AG04450 (cell line): ENCODE data around the gene WDR33. TPM values are rescaled to one million over a fixed set of nuclear protein-coding genes. Genes with fewer than 3 reads are reported as not detected.

Experiments
- CTCF ChIA-PET: fragments of 300-600, 350-600 bp; formaldehyde crosslinking; extraction: SDS; loops from one replicate; lab custom pipeline; 2022; ENCODE audit warnings: antibody characterized with exemption, inconsistent platforms; lab: Charles Lee
- POLR2A ChIA-PET: fragments of 350-600 bp; formaldehyde crosslinking; extraction: SDS; loops from one replicate; lab custom pipeline; 2021; ENCODE audit warnings: antibody characterized with exemption, inconsistent platforms; lab: Yijun Ruan, JAX
- DNase-seq: peaks from one replicate; pipeline ENCODE4 v3.0.0-alpha.2; 2011; ENCODE audit warnings: low read depth, low spot score
- H3K27ac ChIP-seq: one replicate; pipeline ENCODE4 v1.5.1; 2012; ENCODE audit warnings: low read depth, low read length, control low read depth
- H3K27me3 ChIP-seq: one replicate; pipeline ENCODE4 v1.6.0; 2012; ENCODE audit warnings: low read length; ENCODE audit not compliant: control insufficient read depth, insufficient read depth
- H3K4me3 ChIP-seq: 2 replicates; pipeline ENCODE4 v1.5.1; 2011; ENCODE audit warnings: mild to moderate bottlenecking, low read depth, low read length, control low read depth
- H3K9me3 ChIP-seq: 2 replicates; pipeline ENCODE4 v1.5.1; 2012; ENCODE audit warnings: low read length; ENCODE audit not compliant: control insufficient read depth, insufficient read depth
- polyA plus RNA-seq: library from polyadenylated mRNA; depleted of rRNA; stranded (reverse); fragments of >200 nt; gene quantifications from 2 replicates; pipeline ENCODE4 v1.2.3, GENCODE V29; 2011
- TF ChIP-seq, protein P1 (sequence below): IDR thresholded peaks from 2 replicates; pipeline ENCODE4 v1.5.1; 2011; ENCODE audit warnings: low read depth, low read length, control low read depth, inconsistent platforms

The WDR33 gene
- polyA plus RNA-seq, 1 experiment = 54.1 TPM

DNA sequence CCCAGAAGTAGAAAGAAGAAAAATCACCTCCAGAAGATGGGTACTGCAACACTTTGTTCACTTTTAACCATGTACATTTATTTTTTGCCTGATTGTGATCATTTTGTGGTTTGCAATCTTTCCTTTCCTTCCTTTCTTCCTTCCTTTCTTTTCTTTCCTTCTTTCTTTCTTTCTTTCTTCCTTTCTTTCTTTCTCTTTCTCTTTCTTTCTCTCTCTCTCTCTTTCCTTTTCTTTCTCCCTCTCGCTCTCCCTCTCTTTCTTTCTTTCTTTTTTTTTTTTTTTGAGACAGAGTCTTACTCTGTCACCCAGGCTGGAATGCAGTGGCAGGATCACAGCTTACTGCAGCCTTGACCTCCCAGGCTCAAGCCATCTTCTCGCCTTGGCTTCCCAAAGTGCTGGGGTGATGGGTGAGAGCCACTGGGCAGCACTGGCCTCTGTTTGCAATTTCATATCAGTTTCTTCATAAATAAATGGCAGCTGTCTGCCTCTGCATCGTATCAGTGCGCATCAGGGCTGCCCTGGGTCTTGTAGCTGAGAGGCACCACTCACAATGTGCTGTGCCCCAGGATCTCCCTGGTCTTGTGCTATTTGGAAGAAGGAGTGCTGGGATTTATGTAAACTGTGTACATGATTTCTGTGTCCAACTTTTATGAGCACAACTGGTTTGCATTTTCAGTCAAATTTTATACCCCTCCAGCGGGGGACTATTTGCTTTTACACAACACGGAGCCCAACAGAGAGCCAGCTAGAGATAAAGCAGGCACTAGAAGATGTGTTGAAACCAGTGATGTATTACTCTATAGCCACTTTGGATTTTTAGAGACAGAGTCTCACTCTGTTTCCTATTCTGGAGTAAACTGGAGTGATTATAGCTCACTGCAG, 128.8 kb downstream of the WDR33 start:
- ChIA-PET POLR2A (no interaction called here), CTCF (interaction anchor here (0.6 to 1.8 kb wide), 3 partner anchors 91 to 127 kb away, joined by 3 to 8 read pairs (median 3); no protein-coding TSS in a partner anchor)
- H3K4me3 ChIP-seq = no peak overlapping the region
- TF ChIP-seq, protein P1, sequence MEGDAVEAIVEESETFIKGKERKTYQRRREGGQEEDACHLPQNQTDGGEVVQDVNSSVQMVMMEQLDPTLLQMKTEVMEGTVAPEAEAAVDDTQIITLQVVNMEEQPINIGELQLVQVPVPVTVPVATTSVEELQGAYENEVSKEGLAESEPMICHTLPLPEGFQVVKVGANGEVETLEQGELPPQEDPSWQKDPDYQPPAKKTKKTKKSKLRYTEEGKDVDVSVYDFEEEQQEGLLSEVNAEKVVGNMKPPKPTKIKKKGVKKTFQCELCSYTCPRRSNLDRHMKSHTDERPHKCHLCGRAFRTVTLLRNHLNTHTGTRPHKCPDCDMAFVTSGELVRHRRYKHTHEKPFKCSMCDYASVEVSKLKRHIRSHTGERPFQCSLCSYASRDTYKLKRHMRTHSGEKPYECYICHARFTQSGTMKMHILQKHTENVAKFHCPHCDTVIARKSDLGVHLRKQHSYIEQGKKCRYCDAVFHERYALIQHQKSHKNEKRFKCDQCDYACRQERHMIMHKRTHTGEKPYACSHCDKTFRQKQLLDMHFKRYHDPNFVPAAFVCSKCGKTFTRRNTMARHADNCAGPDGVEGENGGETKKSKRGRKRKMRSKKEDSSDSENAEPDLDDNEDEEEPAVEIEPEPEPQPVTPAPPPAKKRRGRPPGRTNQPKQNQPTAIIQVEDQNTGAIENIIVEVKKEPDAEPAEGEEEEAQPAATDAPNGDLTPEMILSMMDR = no peak
- H3K9me3 ChIP-seq = no peaks in the 10 kb centered on the region; the same call in 1 of the 2 replicates
- DNase-seq = no peak
- H3K27me3 ChIP-seq = peaks cover 10% of the 10 kb centered on the region
- no peak overlapping the region for H3K27ac ChIP-seq

DNA sequence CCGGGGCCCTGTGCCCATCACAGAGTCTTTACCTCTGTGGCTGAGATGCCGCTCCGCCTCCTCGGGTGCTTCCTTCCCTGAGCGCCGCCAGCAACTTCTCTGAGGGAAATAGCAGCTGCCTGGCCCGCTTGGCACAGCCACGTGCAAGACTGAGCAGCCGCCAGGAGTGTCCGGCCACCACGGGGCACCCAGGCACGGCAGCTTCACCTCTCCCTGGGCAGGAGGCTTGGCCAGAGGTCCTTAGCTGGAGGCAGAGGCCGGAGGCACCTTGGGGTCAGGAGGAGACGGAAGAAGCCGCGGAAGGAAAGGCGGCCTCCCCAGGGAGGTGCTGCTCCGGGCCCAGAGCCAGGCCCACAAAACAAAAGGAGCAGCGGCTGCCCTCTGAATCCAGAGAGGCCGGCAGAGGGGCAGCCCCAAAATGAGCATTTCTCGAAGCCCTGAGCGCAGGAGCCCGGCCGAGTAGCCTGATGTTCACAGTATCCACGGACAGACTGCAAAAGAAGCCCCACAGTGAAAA, 129.6 kb downstream of the WDR33 start:
- Histone ChIP-seq H3K4me3 (no peak overlapping the region), H3K27ac (no peak overlapping the region), H3K27me3 (peaks cover 17% of the 10 kb centered on the region), H3K9me3 (no peaks in the 10 kb centered on the region; the same call in 1 of the 2 replicates)
- ChIA-PET POLR2A (no interaction called here), CTCF (interaction anchor here (0.7 kb wide), 1 partner anchor 128 kb away, joined by 3 read pairs; no protein-coding TSS in a partner anchor)
- no peak for DNase-seq
- TF ChIP-seq, protein P1 = no peak

DNA sequence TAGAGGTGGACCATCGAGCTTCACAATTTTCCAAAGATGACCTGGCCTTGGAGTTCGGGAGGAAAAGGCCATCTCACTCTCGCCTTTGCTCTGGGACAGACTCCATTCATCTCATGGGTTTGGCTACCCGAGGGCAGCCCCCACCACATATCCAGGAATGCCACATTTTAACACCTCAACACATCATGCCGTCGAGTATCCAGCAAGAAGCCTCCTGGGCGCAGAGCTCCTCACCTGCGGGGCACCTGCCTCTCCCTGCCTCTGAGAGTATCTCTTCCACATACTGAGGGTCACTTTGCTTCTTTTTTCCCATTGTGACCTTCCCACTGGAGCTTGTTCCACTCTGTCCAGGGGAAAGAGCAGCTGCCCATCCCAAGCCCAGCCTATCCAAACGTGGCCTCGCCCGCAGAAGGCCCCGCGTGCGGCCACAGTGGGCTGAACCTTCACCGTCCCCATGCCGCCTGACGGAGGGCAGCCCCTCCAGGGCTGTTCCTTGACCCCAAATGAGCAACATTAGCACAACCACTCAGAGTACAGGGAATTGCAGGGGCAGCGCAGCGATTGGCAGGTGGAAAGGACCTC, 130.2 kb downstream of the WDR33 start:
- DNase-seq = no peak
- Histone ChIP-seq H3K27ac (no peak overlapping the region), H3K9me3 (no peaks in the 10 kb centered on the region; the same call in 1 of the 2 replicates), H3K4me3 (no peak overlapping the region), H3K27me3 (peaks cover 17% of the 10 kb centered on the region)
- ChIA-PET CTCF (no interaction called here), POLR2A (no interaction called here)
- TF ChIP-seq, protein P1 = no peak

DNA sequence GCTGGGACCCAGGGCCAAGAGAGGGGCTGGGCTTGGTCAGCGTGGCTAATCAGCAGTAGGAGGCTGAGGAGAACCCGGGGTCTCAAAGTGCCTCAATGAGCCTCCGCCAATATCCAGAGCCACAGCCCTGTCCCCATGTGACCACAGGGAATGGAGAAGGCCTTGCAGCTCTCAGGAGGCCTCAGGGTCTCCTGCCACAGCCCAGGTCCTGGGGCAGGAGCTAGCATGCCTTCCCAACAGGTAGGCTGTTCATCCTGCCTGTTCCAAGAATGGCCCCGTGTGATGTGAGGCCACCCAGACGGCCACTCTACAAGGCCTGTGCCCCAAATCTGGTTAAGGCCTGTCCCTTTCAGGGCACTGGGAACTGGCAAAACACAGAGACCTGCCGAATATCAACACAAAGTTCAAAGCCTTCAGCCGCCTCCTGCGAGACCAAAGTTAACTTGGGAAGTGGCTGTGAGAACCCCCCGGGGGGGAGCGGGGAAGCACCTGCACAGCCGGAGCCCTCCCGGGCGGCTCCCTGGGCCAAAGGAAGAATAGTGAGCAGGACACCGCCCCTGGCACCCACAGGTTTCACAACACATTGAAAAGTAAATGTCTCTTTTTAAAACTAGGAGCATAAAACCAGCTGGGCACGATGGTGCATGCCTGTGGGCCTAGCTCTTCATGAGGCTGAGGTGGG, 131.2 kb downstream of the WDR33 start:
- DNase-seq = no peak
- POLR2A ChIA-PET = no interaction called here
- Histone ChIP-seq H3K27ac (no peak overlapping the region), H3K27me3 (peaks cover 17% of the 10 kb centered on the region), H3K9me3 (no peaks in the 10 kb centered on the region; the same call in 1 of the 2 replicates), H3K4me3 (no peak overlapping the region)
- CTCF ChIA-PET = no interaction called here
- TF ChIP-seq, protein P1 = no peak
